GM12872 (cell line): ENCODE data around the gene SLC2A9.

Experiments
- CTCF ChIP-seq: IDR thresholded peaks from 3 replicates; pipeline ENCODE4 v1.5.1; 2011; ENCODE audit warnings: low read depth, mild to moderate bottlenecking, low read length, moderate library complexity; ENCODE audit not compliant: insufficient read depth

The SLC2A9 gene

GRCh38 chr4:10002278-10002677 is 19.0 kb downstream of the SLC2A9 start:
- TF ChIP-seq CTCF: no peak

GRCh38 chr4:10001757-10002156 is 19.5 kb downstream of the SLC2A9 start:
- no peak for TF ChIP-seq CTCF

- no peak for TF ChIP-seq CTCF
Measured at GRCh38 chr4:9999956-10000561, 21.2 kb downstream of the SLC2A9 start.

GRCh38 chr4:9997886-9998285 is 23.4 kb downstream of the SLC2A9 start:
- no peak for TF ChIP-seq CTCF

- TF ChIP-seq CTCF: no peak
Measured at GRCh38 chr4:9996319-9997110, 24.8 kb downstream of the SLC2A9 start.

- no peak for TF ChIP-seq CTCF
Measured at GRCh38 chr4:9994246-9994847, 26.9 kb downstream of the SLC2A9 start.

- TF ChIP-seq CTCF: no peak
Measured at GRCh38 chr4:9989918-9990635, 31.2 kb downstream of the SLC2A9 start.
